Measurements from ENCODE around the gene ZNF91. TPM values are rescaled to one million over a fixed set of nuclear protein-coding genes. Genes with fewer than 3 reads are reported as not detected.

ZNF91 gene
- total RNA-seq, 1 experiment from 2014 or later: 43.5 TPM

DNA sequence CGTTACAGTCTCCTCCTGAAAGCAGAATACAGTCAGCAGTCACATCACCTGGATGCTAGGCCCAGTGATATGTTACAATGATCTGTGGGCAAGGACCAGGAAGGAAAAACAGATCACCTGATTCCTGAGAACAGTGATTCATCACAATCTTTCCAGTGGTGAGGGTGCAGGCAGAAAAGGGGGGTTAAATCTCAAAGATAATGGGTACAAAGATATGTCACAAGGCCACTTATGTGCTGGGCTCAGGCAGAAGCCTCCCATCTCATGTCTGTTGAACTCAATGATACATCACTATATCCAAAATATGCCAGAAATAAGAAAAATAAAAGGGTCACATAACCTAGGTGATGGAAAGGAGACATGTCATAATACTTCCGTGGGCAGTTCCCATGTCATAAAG, 10.8 kb upstream of the ZNF91 start:
- Histone ChIP-seq H2BK5ac (ENCODE audit: insufficient read length, low read length) (no peak overlapping the region), H4K20me1 (ENCODE audit: control insufficient read depth, insufficient read depth, insufficient read length) (no peaks in the 10 kb centered on the region), H3K27me3 (ENCODE audit: insufficient read depth, low read length) (no peaks in the 10 kb centered on the region), H3K79me2 (ENCODE audit: insufficient read depth, low read length) (peaks cover 4% of the 10 kb centered on the region; the same call in 1 of the 2 replicates), H3K4me1 (ENCODE audit: insufficient read depth, low read length) (no peaks in the 10 kb centered on the region), H2BK120ac (ENCODE audit: low read depth, low read length, poor library complexity, severe bottlenecking) (no peak overlapping the region), H3T11ph (ENCODE audit: low read length) (no peak overlapping the region), H2BK20ac (ENCODE audit: low read depth, low read length, poor library complexity, severe bottlenecking) (no peak overlapping the region), H3K4me2 (ENCODE audit: insufficient read depth, insufficient read length, low read length) (no peak overlapping the region), H4K91ac (ENCODE audit: insufficient read length, low read depth, low read length) (no peak overlapping the region), H2BK15ac (ENCODE audit: low read depth, low read length) (no peak overlapping the region), H2AK5ac (ENCODE audit: insufficient read length, low read length) (no peak overlapping the region), H3K9ac (ENCODE audit: extremely low read depth, insufficient read length, low read length) (no peak overlapping the region), H3K18ac (ENCODE audit: insufficient read length, low read depth, low read length) (no peak overlapping the region), H3K23ac (ENCODE audit: insufficient read length, low read depth, low read length) (no peak overlapping the region), H3K4ac (ENCODE audit: low read depth, low read length) (no peak overlapping the region), H3K56ac (ENCODE audit: insufficient read length, low read depth, low read length) (no peak overlapping the region), H4K8ac (replicated peaks; ENCODE audit: insufficient read length, low read depth, low read length) (no peak overlapping the region), H3K9me3 (ENCODE audit: control insufficient read depth, low read depth, low read length) (no peaks in the 10 kb centered on the region), H3K79me1 (ENCODE audit: insufficient read depth, low read depth, low read length, poor library complexity, severe bottlenecking) (no peaks in the 10 kb centered on the region), H3K14ac (ENCODE audit: insufficient read depth, low read length) (no peak overlapping the region), H2AFZ (ENCODE audit: low read length) (no peak overlapping the region), H3K27ac (ENCODE audit: insufficient read length, low read depth, low read length) (no peak overlapping the region), H2BK12ac (ENCODE audit: insufficient read length, low read depth, low read length) (no peak overlapping the region), H3K23me2 (ENCODE audit: insufficient read length, low read depth, low read length, poor library complexity, severe bottlenecking) (no peaks in the 10 kb centered on the region), H4K5ac (ENCODE audit: insufficient read length, low read depth, low read length) (no peak overlapping the region)
- Mint-ChIP-seq H3K4me1 (peaks cover 0 to 2% of the 10 kb centered on the region in 2 experiments; a peak in 1 of 4 replicates), H3K4me3 (no peak overlapping the region), H3K36me3 (ENCODE audit: insufficient read depth in 1 of 3, low read depth in 3 of 3) (peaks cover 44 to 53% (median 51%) of the 10 kb centered on the region in 3 experiments; a peak in 6 of 7 replicates), H3K27ac (peak overlapping the region in 1 of 3 experiments; percentile 10; a peak in 1 of 7 replicates), H3K9me3 (no peaks in the 10 kb centered on the region), H3K27me3 (ENCODE audit: low read depth) (no peaks in the 10 kb centered on the region)
- WGBS (ENCODE audit: extremely low coverage, insufficient read length, low lambda C conversion rate): no CpG with 5 or more reads among the region's 2 CpGs
- TF ChIP-seq, protein P1, sequence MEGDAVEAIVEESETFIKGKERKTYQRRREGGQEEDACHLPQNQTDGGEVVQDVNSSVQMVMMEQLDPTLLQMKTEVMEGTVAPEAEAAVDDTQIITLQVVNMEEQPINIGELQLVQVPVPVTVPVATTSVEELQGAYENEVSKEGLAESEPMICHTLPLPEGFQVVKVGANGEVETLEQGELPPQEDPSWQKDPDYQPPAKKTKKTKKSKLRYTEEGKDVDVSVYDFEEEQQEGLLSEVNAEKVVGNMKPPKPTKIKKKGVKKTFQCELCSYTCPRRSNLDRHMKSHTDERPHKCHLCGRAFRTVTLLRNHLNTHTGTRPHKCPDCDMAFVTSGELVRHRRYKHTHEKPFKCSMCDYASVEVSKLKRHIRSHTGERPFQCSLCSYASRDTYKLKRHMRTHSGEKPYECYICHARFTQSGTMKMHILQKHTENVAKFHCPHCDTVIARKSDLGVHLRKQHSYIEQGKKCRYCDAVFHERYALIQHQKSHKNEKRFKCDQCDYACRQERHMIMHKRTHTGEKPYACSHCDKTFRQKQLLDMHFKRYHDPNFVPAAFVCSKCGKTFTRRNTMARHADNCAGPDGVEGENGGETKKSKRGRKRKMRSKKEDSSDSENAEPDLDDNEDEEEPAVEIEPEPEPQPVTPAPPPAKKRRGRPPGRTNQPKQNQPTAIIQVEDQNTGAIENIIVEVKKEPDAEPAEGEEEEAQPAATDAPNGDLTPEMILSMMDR (conservative IDR thresholded peaks at IDR 0.05): no peak
- DNase-seq: no peak

Measured in H9 (cell line).